CD4-positive, alpha-beta T cell treated with Interleukin-2 at 100 ng/mL for 4 hours (primary cell): ENCODE results near the gene UGT1A9.
"Not testable (repeated sequence)": the region's sequence is repeated elsewhere in the genome, so short reads cannot be mapped to it uniquely, and the experiment has no call there.

Experiments
- DNase-seq: peaks from one replicate; pipeline ENCODE4 v3.0.0-alpha.2; 2020; ENCODE audit warnings: low spot score

The UGT1A9 gene

DNA sequence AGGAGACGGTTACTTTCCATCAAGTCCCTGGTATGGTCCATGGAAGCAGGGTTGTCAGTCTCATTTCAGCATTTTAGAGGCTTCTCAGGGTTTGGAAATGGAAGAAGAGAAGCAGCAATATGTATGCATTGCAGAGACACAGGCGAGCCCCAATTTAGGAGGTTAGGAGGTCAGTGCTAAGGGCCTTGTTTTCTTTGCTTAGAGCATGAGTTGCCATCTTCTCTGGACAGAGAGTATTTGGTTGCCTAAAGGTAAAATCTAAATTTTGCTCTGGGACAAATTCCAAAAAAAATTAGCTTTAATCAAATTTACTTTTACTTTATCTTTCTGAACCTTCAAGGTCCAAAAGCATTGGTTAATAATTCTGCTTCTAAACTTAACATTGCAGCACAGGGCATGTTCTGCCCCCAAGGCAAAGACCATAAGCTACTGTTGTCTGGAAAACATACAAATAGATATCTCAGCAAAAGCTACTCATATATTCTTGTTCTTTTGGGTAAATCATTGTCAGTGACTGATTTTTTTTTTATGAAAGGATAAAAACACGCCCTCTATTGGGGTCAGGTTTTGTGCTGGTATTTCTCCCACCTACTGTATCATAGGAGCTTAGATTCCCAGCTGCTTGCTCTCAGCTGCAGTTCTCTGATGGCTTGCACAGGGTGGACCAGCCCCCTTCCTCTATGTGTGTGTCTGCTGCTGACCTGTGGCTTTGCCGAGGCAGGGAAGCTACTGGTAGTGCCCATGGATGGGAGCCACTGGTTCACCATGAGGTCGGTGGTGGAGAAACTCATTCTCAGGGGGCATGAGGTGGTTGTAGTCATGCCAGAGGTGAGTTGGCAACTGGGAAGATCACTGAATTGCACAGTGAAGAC, at the start of gene UGT1A9:
UGT1A9 (plus strand) TSS at position 609 of the 872 bp plus-strand sequence; CDS start at position 646, 37 bp downstream.
- DNase-seq = no peak

DNA sequence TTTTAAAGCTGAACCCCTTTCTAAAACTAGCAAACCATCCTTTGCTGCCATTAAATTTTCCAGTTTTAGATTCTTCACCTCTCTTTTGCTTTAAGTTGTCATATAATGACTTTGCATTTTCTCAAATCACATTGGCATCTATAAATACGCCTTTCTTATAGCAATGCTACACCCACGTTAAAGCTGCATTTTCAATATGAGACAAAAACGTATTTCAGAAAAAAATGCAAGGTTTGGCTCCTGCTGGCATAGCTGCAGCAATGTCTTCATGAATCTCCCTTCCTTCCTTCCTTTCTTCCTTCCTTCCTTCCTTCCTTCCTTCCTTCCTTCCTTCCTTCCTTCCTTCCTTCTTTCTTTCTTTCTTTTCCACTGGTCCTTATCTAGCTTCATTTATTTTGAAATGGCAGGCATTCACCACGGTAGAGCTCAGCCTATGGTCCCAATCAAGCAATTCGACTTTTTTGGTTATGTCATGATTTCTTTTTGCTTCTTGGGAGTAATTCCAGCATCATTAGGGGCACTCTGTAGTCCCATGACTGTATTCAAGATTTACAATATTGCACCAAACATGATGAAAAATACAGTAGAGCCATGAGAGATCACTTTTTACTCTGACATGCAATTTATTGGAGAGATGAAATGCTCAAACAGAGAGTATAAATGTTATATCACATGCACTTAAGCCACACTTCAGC, 44.2 kb upstream of the UGT1A9 start:
- no peak for DNase-seq

DNA sequence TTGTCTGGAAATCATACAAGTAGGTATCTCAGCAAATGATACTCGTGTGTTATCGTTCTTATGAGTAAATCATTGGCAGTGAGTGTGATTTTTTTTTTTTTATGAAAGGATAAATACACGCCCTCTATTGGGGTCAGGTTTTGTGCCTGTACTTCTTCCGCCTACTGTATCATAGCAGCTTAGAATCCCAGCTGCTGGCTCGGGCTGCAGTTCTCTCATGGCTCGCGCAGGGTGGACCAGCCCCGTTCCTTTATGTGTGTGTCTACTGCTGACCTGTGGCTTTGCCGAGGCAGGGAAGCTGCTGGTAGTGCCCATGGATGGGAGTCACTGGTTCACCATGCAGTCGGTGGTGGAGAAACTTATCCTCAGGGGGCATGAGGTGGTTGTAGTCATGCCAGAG, 35.4 kb upstream of the UGT1A9 start, which contains the start of gene UGT1A10:
UGT1A10 (plus strand) TSS at position 143 of the 400 bp plus-strand sequence; CDS start at position 218, 75 bp downstream.
- DNase-seq = not testable (repeated sequence)

DNA sequence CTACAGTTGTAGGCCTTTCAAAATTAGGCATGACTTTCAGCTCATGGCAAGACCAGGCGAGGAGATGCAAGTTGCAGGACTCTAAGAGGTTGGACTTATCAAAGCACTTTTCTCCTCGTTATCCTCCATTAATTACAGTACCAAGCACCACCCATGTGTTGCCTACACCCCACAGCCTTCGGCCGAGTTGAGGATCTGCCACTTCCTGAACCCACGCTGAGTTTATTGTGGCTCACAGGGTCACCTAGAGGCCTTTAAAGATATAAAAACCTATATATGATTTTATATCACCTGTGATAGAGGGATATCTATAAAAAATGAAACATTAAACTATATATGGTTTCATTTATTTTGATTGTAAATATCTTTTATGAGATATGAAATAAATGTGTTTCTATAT, 32.9 kb upstream of the UGT1A9 start:
- no peak for DNase-seq

DNA sequence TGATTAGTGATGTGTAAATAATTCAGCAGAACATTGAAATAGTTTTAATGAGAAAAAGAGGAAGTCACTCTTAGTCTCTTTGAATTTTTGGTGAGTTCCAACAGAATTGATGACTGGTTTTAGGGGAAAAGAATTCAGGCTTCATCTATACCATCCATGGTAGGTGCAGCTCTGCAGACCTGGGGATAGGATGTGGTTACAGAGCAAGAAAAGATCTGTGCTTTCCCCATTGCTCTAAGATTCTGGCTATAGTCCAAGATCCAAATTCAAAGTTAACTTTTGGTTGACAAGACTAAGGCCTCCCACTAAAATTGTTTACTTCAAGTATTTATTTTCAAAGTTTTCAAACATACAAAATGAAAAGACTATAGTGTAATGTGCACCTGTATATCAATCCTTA, 31.8 kb upstream of the UGT1A9 start:
- no peak for DNase-seq

DNA sequence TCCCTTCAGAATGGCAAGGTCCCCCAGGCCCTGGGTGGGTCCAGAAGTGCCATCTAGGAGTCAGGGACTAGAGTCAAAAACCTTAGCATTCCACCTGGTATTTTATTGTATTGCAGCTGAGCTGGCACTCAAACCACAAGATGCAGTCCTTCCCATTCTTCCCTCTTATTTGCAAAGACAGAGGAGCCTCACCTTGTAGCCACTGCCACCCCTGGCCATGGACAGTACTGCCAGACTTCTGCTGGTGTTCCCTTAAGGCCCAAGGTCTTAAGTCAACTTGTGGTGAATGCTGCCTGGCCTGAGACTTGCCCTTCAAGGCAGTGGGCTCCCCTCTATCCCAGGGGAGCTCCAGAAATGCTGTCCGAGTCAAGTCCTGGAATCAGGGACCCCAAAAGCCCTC, 28.6 kb upstream of the UGT1A9 start:
- DNase-seq = no peak

DNA sequence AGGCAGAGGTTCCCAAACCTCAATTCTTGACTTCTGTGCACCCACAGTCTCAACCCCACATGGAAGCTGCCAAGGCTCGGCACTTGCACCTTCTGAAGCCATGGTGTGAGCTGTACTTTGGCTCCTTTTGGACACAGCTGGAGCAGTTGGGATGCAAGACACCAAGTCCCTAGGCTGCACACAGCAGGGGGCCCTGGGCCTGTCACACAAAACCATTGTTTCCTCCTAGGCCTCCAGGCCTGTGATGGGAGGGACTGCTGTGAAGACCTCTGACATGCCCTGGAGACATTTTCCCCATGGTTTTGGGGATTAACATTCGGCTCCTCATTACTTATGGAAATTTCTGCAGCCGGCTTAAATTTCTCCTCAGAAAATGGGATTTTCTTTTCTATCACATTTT, 25.7 kb upstream of the UGT1A9 start:
- DNase-seq = not testable (repeated sequence)

DNA sequence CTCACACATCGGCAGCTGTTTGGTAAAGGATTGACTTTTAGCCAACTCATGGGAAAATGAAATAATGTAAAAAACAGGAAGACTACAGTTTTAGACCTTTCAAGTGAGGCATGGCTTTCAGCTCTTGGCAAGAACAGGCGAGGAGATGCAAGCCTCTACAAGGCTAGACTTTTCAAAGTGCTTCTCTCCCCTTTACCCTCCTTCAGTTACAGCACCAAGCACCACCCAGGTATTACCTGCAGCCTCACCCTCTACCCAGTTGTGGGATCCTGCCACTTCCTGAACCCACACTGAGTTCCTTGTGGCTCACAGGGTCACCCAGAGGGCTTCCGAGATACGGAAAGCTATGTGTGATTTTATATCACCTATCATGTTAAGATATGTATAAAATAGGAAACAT, 20.7 kb upstream of the UGT1A9 start:
- no peak for DNase-seq

DNA sequence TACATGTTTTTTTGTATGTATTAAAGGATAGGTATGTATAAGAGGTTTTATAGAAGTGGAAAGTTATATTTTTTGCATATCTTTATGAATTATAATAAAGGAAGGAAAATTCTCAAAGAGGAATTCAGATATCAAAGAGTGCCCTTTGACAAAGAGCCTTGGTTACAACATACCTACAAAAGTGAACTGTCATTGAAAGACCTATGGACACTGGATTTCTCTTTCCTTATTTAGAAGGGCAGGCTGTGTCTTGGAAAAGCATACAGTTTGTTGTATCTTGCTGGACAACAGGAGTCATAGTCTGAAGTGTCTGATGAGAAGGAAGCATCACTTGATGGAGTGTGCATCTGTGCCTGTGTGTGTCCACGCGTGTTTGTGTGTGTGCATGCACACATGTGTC, 20.3 kb upstream of the UGT1A9 start:
- no peak for DNase-seq

DNA sequence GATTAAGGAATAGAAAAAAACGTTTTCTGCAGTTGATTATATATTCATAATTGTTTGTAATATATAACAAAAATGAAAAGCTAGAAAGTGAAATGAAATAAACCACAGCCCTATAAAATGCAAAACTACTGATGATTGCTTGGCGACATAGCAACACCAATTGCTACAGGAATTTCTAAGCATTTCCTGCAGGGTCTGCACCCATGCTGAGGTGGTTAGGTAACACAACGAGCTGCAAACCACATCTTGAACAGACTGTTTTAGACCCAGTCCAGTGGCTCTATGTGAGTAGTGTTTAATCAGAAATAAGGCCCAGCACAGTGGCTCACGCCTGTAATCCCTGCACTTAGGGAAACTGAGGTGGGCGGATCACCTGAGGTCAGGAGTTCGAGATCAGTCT, 17.2 kb upstream of the UGT1A9 start:
- DNase-seq = no peak

DNA sequence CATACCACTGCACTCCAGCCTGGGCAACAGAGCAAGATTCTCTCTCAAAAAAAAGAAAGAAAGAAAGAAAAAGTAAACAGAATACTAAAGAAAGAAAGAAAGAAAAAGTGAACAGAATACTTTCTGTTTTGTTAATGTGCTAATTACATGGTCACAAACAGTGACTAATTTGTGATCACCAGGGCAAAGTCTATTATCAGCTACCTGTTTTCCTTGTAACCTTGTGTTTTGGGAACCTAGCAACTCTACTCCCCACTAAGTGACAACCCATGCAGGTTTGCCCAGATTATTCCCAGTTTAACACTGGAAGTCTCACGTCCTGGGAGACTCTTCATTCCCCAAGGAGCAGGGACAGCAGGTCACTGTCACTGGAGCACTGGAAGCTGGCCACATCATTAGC, 16.7 kb upstream of the UGT1A9 start:
- no peak for DNase-seq

DNA sequence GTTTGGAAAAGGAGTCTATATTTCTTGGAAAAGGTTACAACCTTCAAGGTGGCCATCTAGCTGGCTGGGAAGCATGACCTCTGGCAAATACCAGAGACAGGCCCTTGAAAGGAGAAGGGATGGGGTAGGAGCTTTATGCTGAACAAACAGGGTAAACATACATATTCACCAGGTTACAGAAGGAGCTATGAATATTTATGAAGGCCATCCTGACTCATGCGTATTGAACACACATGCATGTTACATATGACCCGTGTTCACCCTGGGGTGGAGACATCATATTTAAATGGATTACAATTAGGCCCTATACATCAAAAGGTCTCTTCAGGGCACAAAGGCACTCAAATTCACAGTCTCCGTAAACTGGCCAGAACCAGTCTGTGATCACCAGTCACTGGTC, 15.8 kb upstream of the UGT1A9 start:
- DNase-seq = not testable (repeated sequence)

DNA sequence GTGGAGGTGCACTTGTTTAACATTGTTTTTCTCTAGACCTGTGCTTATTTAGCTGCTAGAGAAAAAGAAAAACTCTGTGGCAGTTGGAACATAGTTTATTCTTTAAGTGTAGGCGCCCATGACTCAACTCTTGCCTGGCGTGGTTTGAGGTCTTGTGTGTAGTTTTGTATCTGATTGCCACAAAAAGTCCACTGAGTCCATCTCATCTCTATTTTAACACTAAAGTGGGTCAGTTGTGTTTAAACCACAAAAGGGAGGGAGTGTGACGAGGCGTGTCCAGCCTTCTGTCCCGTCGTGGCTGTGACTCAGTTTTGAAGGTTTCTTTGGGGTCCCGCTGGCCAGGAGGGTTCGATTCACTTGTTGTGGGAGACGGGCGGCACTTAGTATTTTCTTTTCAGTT, 15.3 kb upstream of the UGT1A9 start:
- DNase-seq = no peak

DNA sequence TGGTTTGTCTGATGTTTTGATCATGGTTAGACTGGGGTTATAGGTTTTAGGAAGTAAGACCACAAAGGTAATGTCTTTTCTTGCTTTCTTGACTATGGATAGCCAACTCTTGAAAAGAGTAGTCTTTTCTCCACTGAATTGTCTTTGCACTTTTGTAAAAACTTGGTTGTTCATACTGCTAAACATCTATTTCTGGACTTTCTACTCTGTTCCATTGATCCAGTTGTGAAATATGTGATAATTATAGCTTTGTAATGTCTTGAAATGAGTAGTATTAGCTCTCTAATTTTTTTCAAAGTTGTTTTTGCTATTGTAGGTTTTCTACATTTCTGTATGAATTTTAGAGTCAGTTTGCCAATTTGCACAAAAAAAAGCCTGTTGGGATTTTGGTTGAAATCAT, 13.1 kb upstream of the UGT1A9 start:
- no peak for DNase-seq

DNA sequence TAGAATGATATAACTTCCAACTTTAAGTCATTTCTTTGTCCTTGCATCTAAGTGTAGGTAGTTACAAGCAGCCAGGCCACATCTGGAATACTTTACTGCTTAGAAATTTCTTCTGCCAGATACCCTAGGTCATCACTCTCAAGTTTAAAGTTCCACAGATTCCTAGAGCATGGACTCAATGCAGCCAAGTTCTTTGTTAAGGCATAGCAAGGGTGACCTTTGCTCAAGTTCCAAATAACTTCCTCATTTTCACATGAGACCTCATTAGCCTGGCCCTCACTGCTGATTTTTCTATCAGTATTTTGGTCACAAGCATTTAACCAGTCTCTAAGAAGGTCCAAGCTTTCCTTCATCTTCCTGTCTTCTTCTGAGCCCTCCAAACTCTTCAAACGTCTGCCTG, 7.8 kb upstream of the UGT1A9 start:
- no peak for DNase-seq

DNA sequence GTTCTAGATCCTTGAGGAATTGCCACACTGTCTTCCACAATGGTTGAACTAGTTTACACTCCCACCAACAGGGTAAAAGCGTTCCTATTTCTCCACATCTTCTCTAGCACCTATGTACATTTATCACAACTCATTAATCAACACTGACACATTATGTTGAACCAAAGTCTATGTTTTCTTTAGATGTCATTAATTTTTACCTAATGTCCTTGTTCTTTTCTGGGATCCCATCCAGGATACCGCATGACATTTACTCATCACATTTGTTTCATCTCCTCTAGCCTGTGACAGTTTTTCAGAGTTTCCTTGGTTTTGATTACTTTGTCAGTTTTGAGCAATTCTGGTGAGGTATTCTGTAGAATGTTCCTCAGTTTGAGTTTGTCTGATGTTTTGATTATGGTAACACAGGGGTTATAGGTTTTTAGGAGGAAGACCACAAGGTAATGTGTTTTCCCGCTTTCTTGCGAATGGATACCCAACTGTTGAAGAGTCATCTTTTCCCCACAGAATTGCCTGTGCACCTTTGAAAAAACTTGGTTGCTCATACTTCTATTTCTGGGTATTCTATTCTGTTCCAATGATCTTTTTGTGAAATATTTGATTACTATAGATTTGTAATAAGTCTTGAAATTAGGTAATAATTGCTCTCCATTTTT, 3.0 kb upstream of the UGT1A9 start:
- no peak for DNase-seq

DNA sequence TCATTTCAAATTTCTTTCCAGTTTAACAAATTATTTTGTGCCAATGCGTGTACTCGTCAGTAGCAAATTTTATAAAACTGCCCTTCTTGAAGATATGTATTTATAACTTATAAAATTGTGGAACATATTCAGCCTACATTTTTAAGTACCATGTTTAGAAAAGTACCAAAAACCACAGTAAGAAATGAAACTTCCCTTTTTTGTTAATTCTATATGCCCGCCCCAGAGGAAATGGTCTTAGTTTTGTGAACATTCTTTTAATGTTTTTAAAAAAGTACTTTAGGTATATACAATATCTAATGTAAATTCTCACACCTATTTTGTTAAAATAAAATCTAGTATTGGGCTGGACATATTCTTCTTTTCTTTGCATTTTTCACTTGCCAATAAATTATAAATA, 1.2 kb downstream of the UGT1A9 start:
- no peak for DNase-seq

DNA sequence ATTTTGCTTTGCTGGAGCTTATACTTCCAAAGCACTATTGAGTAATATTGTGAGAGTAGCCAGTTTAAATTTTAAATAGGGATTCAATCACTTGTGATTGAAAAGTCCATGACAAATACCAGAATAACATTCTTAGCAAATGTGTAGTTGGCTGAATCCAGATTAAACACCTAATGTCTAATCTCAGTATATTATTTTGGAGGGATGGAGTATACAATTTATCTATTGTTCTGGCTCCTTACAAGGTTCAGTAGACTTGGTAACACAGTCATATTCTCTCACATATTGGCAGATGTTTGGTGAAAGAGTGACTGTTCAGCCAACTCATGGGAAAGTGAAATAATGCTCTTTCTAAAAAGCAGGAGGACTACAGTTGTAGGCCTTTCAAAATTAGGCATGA, 2.2 kb downstream of the UGT1A9 start:
- DNase-seq = no peak

DNA sequence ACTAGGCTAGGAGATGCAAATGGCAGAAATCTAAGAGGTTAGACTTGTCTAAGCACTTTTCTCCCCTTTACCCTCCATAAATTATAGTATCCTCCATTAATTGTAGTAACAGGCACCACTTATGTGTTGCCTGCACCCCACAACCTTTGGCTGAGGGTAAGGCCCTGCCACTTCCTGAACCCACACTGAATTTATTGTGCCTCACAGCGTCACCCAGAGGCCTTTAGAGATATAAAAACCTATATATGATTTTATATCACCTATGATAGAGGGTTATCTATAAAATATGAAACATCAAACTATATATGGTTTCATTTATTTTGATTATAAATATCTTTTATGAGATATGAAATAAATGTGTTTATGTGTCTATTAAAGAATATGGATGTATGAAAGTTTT, 2.6 kb downstream of the UGT1A9 start:
- no peak for DNase-seq

DNA sequence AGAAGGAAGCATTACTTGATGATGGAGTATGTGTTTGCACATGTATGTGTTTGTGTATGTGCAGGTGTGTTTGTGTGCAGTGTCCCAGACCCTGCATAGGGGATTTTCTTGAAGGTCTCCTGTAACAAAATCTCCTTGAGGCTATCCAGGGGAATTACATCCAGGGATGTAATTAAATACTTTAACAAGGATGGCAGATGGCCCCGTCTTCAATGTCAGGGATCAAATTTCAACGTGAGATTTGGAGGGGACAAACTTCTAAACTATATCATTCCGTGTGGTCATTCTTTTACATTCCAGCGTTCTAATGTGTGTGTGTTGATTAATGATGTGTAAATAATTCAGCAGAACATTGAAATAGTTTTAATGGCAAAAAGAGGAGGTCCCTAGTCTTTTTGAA, 3.3 kb downstream of the UGT1A9 start:
- no peak for DNase-seq

DNA sequence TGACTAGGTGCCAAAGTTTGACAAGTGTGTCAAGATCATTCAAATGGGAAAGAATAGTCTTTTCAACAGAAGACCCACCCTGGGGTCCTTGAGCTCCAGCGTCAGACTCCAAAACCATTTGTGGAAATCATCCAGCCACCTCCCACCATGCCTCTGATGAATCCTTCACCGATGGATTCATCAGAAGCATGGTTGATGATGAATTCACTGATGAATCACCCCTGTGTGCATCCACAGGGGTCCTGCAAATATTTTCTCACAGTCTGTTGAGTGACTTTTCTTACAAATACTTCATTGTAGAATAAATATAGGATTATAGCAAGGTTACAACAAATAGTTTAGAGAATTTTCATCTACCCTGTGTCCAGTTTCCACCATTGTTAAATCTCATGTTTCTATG, 4.3 kb downstream of the UGT1A9 start:
- DNase-seq = no peak

DNA sequence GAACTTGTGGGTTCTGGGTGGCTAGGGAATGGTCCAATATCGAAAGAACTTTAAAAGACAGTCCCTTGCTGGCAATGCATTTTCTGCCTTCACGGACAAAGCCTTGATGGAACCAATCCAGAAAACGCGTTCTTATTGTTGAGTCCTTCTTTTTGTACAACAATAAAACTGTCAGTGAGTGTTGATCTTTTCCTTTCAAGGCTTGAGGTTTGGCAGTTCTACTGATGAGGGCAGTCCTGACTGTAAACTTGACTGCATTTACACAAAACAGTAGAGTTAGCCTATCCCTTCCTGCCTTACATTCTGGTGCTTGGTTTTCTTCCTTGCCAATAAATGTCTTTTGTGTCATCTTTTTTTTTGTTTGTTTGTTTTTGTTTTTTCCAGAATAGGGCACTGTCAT, 7.5 kb downstream of the UGT1A9 start:
- DNase-seq = no peak
